ENCODE data around the gene ZBTB42.

Gene ZBTB42

GRCh38 chr14:104806625-104807465 lies 5.9 kb downstream of the ZBTB42 start:
- TF ChIP-seq CTCF (IDR thresholded peaks at IDR 0.05): no peak

- no peak for TF ChIP-seq CTCF (IDR thresholded peaks at IDR 0.05)
Observed at GRCh38 chr14:104808456-104808855, 7.6 kb downstream of the ZBTB42 start.

- no peak for TF ChIP-seq CTCF (IDR thresholded peaks at IDR 0.05)
Observed at GRCh38 chr14:104810316-104810715, 9.4 kb downstream of the ZBTB42 start.

- no peak for TF ChIP-seq CTCF (IDR thresholded peaks at IDR 0.05)
Observed at GRCh38 chr14:104813286-104813685, 12.4 kb downstream of the ZBTB42 start.

- no peak for TF ChIP-seq CTCF (IDR thresholded peaks at IDR 0.05)
Observed at GRCh38 chr14:104816616-104816884, 15.6 kb downstream of the ZBTB42 start.

GRCh38 chr14:104817930-104818713 lies 17.2 kb downstream of the ZBTB42 start:
- TF ChIP-seq CTCF (IDR thresholded peaks at IDR 0.05): no peak

GRCh38 chr14:104818714-104819161 lies 17.8 kb downstream of the ZBTB42 start:
- TF ChIP-seq CTCF (IDR thresholded peaks at IDR 0.05): no peak

Measured in LNCAP (cell line).